GM19324 (cell line): ENCODE measurements around the gene GJD3.

Experiments used
- ATAC-seq: cut with Tn5 transposase; IDR thresholded peaks from one replicate; pipeline ENCODE4 v1.9.1; 2021; ENCODE audit warnings: mild to moderate bottlenecking, moderate library complexity; ENCODE audit not compliant: unreplicated experiment, low FRiP score

The GJD3 gene

DNA sequence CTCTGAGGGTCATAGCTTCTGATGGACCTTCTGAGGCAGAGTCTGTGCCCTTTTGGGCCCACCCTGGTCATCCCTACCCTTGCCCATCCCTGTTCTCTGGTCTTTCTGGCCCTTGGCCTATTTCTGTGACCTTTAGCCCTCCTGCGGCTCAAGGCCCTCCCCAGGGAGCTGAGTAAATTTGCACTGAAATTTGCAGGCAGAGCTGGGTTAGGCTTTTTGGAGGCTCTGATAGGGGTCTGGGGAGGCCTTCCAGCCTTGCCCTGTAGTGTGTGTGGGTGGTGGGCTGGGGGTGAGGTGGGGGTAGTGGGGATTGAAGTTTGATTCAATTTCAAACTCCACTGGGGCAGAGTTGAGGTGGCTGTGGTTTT, 37.7 kb downstream of the GJD3 start:
- no peak for ATAC-seq

- no peak for ATAC-seq
These were observed 38.3 kb downstream of the GJD3 start for GRCh38 chr17:40326014-40326831.

GRCh38 chr17:40325156-40326013, 39.2 kb downstream of the GJD3 start:
- ATAC-seq, result no peak

GRCh38 chr17:40323391-40324381, 40.9 kb downstream of the GJD3 start:
- no peak for ATAC-seq

GRCh38 chr17:40322358-40323315, 41.9 kb downstream of the GJD3 start:
- ATAC-seq, result peak; percentile 31

GRCh38 chr17:40321961-40322357, 42.6 kb downstream of the GJD3 start:
- ATAC-seq, result no peak

DNA sequence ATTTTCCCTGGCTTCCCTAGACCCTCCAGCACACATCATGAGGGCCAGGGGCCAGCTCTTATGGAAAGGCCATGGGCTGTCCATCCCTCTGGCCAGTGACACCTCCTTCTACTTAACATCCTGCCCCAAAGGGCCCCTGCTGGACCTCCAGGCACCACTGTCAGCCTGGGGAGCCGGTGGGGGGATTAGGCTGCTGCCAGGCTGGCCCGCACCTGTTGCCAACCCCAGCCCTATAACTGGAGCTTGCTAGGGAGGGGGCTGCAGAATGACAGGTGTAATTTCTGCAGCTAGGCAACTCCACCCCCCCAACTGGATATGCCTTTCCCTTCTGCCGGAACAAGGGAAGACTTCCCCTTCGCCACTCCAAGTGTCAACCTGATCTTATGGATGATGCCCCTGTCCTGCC, 43.0 kb downstream of the GJD3 start:
- ATAC-seq, result no peak

DNA sequence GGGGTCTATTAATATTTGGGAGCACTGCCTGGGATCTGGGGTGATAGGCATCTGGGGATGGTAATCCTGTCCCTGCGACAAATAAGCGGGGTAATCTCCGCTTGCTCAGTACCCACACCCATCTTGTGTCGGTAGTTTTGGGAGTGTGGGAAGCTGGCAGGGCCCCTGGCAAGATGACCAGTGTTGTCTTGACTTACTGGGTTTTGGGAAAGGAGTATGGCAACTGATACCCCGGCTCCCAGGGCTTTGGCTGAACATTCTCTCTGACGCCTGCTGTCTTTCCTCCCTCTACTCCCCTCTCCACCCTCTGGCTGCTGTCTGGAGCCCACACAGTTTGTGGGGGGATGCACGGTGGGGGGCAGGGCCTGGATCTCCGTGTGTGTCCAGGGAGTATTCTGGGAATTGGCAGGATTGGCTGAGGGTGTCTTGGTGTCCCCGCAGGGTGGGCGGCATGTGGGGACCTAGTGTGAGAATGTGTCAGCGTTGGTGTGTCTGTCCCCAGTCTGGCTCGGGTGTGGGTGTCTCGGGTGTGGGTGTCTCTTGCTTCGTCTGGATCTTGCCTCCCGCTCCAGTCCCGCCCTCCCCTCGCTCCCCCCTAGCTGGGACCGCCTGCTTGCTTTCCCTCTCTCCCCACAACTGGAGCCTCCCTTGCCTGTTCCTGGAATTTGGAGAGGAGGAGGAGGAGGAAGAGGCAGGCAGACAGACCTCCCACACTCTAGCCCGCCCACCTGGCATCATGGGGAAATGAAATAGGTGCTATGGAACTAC, 43.6 kb downstream of the GJD3 start:
- ATAC-seq, result no peak

DNA sequence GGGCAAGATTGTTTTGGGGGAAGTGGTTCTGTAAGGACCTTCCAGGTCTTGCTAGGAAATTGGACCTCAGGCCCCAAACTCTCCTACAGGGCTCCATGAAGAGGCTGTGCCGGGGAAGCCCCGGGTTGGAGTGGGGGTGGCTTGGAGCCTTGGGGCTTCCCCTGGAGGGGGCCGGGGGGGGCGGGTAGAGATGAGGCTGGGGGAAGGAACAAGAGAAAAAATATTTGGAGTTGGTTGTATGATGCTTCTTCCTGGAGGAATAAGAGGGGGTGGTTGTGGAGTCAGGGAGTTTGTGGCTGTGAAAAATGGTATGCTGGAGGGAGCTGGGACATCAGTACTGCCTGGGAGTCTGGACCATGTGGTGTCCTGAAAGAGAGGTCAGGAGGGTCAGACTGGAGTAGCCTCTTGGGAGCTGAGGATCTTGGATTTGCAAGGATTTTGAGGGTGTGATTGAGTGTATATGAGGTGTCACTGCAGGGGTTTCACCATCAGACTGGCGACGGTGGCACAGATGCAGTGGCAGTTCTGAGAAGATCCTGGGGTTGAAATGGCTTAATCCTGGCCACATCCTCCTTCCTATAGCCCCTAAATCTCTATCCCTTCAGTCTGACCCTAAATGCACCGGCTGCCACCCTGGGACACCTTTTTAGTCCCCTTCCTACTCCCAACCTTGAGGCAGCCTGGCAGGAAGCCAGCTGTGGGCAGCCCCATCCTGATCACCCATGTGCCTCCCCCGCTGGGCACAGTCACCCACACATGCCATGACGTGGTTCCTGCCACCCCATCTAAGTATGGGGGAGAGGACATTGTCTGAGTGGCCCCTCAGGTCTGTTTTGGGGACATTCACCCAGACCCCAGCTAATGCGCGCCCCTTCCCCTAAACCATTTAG, 44.6 kb downstream of the GJD3 start:
- no peak for ATAC-seq

DNA sequence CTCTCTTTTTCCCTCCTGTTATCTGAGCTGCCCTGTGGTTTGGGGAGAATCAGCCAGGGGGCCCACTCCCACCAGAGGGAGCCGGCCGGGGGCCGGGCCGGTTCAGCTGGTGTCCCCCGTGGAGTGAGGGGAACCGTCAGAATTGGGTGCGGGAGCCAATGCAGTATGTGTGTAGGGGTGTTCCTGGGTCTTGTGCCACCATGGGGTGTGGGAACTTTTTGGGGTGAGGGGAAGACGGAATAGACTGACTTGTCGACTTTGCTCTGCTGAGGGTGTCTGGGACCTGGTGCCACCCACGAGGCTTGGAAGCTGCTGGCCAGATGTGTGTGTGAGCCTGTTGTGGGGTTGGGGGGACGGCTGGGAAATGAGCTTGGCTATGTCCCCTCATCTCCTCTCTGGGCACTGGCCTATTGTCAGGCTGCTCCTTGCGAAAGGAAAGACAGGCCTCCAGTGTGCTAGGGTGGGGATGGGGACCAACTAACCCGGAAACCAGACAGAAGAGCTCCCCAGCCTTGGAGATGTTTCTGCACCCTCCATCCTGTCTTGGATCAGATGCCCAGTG, 45.6 kb downstream of the GJD3 start:
- no peak for ATAC-seq

DNA sequence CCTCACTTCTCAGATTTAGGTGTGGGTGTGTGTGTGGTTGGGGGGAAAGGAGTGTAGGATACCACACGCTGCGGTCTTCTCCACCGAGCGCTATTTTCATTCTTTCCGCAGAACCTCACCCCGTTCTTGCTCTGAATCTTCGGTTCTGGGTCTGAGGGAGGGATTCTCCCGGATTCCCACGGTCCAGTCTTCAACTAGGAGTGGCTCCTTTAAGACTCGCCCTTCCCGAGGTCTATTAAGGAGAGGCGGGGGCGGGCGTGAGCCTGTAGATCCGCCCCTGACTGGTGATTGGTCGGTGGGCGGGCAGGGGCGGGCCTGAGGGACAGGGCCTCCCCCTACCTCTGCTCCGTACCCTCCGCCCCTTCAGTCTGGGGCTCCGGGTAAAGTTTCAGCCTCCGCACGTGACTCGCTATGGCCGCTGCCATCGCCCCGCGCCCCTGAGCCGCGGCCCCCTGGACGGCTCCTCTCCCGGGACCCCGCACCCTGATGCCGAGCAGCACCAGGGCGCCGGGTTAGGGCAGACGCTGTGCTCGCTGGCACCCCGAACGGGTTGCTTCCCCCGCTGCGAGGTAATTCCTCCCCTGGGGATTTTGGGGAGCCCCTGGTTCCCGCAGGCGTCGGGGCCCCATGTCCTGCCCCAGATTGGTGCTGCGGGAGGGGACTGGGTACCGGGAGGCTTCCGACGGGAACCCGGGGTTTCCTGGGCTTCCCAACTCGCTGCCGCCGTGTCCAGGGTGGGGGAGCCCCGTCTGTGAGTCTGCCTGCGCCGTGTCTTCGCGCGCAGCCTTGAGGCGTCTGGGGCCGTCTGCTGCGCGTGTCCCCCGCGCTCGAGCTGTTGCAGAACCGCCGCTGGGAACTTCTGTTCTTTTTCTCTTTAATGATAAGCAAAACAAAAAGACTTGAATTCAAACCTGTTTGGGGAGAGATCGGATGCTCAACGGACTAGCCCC, 46.4 kb downstream of the GJD3 start:
- peak; percentile 62 for ATAC-seq

DNA sequence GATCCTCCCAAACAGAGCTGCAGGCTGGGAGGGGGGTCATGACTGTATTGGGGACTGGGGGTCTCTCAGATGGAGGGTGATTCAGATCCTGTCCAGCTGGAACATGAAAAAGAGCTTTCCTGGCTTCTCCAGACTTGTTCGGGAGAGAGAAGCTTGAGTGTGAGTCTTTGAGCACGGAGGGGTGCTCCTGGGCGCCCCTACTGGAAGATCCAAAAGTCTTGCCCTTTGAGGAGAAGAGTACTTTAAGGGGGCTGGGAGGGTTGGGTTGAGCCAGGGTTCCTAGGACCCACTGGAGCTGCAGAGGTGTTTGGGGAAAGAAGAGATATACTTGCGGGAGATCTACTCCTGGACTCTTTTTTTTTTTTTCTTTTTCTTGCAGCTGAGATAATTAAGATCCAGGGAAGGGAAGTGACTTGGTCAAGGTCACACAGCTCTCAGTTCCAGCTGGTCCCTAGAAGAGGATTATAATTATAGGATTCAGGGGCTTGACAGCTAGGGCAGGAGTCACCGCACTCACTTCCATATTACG, 47.1 kb downstream of the GJD3 start:
- no peak for ATAC-seq

DNA sequence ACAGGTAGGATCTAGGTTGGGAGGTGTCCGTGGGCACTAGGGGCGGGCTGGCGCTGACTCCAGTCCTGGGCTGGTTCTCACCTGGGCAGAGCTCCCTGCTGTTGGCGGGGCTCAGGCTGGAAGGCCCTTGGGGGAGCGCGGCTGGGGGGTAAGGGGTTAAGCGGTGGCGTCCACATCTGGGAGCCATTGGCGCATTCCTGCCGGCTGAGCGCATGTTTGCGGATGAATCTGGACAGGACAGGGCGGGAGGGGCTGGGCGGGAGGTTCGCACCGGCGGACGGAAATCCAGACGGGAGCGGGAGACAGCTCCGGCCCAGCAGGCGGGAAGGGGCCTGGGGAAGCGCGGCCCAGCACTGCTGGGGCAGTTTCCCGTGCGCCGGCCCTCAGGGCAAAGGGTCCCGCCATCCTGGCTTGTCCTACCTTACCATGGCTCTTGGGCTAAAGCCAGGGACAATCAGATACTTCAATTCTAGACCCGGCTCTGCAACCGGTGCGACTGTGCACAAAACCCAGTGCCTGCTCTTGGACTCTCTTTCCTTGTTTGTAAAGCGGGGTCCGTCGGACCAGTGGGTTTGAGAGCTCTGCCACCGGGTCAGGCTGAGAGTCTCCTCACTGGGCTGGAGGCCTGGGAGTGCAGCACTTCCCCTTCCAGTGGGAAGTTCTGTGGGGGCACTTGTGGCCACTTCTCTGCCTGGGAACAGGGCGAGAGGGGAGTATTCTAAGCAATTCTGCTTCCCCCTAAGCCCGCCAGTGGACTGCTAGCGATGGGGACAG, 47.8 kb downstream of the GJD3 start:
- no peak for ATAC-seq

DNA sequence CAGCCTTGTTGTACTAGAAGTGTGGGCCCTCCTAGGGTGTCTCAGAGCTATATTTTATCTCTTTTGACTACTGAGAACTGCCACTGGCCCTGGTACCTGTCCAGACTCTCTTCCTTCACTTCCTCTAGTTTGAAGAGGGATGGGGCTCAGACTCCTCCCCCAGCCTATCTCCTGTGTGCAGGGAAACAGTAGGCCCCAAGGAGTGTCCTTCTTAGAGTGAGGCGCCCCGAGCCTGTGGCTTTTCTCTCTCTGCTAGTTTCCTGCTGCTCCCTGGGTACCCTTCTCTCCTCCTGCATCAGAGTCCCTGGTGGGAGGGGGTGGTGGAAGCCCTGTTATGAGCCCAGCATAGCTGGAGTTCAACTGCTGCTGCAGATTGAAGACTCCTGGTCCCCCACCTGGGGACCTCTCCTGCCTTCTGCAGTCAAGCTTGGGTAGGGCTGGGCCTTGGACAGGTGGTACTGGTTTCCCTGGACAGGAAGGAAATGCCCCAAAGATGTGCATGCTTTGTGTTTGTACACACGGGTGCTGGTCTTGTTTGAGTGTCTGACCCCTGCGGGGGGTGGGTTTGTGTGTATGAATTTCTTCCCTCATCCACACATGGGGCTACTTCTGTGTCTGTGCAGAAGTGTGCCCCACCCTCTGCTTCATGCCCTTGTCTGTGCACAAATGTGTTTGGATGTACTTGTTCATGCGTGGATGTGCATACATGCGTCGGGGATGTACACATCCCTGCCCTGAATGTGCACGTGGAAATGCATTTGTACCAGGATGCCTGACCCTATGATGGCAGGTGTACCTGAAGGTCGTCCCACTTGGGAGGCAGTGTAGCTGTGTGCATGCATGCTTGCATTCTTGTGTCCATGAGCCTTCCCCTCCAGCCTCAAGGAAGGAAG, 48.6 kb downstream of the GJD3 start:
- no peak for ATAC-seq
